ENCODE data around the gene TNS3.

TNS3 gene

DNA sequence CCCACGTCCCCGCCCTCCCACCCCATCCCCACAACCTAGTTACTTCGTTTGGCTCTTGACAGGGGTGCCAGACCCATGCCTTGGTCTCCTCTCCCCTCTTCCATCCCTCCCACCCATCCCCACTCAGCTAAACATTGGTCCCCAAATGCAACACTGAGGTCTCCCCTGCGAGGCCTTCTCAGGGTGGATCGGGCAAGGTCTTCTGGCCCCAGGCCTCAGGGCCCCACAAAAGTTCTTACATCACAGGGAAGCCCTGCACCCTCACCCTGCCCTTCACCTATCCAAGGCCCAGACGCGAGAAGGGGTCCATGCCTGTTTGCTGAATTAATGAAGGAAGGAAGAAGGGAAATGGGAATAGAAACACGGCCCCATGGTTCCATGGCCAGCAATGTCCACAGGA is 32.0 kb downstream of the TNS3 start:
- H3K4me3 ChIP-seq (ENCODE audit: low read depth, low read length), result no peak overlapping the region
- DNase-seq (ENCODE audit: low read depth), result no peak
- no peak for TF ChIP-seq CTCF (conservative IDR thresholded peaks at IDR 0.05; ENCODE audit: low read depth, low read length)

- DNase-seq (ENCODE audit: low read depth), result no peak
- H3K4me3 ChIP-seq (ENCODE audit: low read depth, low read length), result no peak overlapping the region
- no peak for TF ChIP-seq CTCF (conservative IDR thresholded peaks at IDR 0.05; ENCODE audit: low read depth, low read length)
Observed at GRCh38 chr7:47549397-47549796, 32.5 kb downstream of the TNS3 start.

DNA sequence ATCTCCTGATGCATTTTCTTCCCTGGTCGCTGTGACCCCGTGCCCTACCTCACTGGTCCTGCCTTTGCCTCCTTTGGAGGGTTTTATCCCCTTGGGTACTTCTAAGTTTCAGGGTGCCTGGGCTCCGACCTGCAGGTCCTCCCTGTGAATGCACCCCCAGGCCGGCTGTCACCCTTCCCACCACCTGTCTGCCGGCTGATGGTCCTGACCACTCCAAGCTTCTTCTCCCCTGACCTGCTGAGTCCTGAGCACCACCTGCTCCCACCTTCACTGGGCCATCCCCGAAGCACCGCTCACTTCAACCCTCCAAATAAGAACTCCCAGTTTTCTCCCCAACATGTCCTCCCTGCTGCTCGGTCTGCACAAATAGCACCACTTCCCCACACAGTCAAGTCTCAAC is 33.4 kb downstream of the TNS3 start:
- DNase-seq (ENCODE audit: low read depth), result no peak
- TF ChIP-seq CTCF (conservative IDR thresholded peaks at IDR 0.05; ENCODE audit: low read depth, low read length), result no peak
- H3K4me3 ChIP-seq (ENCODE audit: low read depth, low read length), result no peak overlapping the region

DNA sequence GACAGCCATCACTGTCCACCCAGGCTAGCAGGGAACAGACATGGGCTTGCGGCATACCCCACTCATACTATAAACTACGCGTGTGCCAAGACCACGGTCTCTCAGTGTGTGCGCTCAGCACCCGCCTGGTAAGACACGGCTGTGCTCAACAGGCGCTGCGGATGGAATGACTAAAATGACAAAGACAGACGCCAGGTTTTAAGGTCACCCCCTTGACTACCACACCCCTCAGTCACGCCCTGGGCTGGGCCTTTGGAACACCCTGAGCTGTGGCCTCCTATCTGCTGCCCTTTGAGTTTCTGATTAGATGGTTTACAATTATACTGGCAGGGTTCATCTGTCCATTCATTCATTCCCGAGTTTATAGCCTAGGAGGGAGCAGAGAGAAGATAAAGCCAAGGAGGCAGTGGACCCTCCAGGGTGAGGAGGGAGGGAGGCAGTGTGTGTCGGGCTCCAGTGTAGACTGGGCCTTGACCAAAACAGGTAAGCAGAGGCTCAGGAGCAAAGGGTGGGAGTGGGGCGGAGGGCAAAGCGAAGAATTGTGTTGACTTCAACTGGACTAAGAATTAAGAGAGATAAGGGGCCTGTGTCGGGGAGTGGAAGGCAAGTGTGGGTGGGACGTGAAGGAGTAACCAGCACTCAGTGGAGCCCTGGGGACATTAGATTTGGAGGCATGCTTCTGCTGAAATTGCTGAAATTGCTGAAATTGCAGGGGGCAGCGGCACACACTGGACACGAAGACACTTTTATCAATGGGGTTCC is 35.0 kb downstream of the TNS3 start:
- H3K4me3 ChIP-seq (ENCODE audit: low read depth, low read length), result no peak overlapping the region
- no peak for DNase-seq (ENCODE audit: low read depth)
- TF ChIP-seq CTCF (conservative IDR thresholded peaks at IDR 0.05; ENCODE audit: low read depth, low read length), result no peak

DNA sequence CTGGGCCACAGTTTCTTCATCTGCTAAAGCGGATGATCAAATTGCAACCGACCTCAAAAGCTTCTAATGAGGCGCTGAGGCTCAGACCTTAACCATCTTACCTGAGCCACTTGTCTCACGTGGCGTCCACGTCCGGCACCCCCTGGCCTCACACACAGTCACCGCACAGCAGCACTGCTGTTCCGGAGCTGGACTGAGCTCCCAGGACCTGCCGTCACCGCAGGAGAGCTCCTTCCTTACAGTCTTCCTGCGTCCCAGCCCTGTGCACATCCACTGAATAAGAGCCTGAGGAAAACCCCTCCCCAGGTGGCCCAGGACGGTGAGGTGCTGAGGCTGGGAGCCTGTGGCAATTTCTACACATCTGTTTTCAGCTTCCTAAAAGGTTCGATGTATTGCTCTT is 35.7 kb downstream of the TNS3 start:
- TF ChIP-seq CTCF (conservative IDR thresholded peaks at IDR 0.05; ENCODE audit: low read depth, low read length), result no peak
- H3K4me3 ChIP-seq (ENCODE audit: low read depth, low read length), result no peak overlapping the region
- no peak for DNase-seq (ENCODE audit: low read depth)

DNA sequence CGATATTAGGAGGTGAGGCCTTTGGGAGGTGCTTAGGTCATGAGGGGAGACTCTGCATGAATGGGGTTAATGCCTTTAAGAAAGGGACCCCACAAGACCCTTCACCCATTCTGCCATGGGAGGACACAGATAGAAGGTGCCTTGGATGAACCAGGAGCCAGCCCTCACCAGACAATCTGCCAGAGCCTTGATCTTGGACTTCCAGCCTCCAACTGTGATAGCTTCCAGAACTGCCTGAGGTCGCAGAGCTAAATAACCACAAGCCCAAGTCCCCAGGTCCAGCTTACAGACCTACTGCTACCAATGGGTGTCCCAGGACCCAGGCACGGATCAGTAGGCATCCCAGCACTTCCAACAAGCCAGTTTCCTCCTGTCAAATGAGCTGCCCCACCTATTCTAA is 37.5 kb downstream of the TNS3 start:
- no peak for TF ChIP-seq CTCF (conservative IDR thresholded peaks at IDR 0.05; ENCODE audit: low read depth, low read length)
- DNase-seq (ENCODE audit: low read depth), result no peak
- no peak overlapping the region for H3K4me3 ChIP-seq (ENCODE audit: low read depth, low read length)

GRCh38 chr7:47543714-47544113 is 38.2 kb downstream of the TNS3 start:
- H3K4me3 ChIP-seq (ENCODE audit: low read depth, low read length), result no peak overlapping the region
- no peak for TF ChIP-seq CTCF (conservative IDR thresholded peaks at IDR 0.05; ENCODE audit: low read depth, low read length)
- no peak for DNase-seq (ENCODE audit: low read depth)

All from choroid plexus epithelial cell (primary cell).